Kasumi-1 (cell line): ENCODE measurements around the gene RNF220.
"Not testable (repeated sequence)": the region's sequence is repeated elsewhere in the genome, so short reads cannot be mapped to it uniquely, and the experiment has no call there.

ENCODE experiments used
- DNase-seq, 2 experiments: peaks; one replicate each; lab custom pipeline; 2025; lab: John Stamatoyannopoulos, UW

The RNF220 gene

GRCh38 chr1:44549510-44549909, 144.5 kb downstream of the RNF220 start:
- DNase-seq: no peak

- no peak for DNase-seq
Measured at GRCh38 chr1:44553127-44553758, 148.2 kb downstream of the RNF220 start.

- DNase-seq: no peak
Measured at GRCh38 chr1:44553771-44554170, 148.7 kb downstream of the RNF220 start.

- no peak for DNase-seq
Measured at GRCh38 chr1:44554706-44555105, 149.7 kb downstream of the RNF220 start.

- DNase-seq: no peak
Measured at GRCh38 chr1:44557778-44558177, 152.7 kb downstream of the RNF220 start.

GRCh38 chr1:44558883-44559282, 153.8 kb downstream of the RNF220 start:
- no peak for DNase-seq

- no peak for DNase-seq
Measured at GRCh38 chr1:44559330-44559729, 154.3 kb downstream of the RNF220 start.

- DNase-seq: no peak
Measured at GRCh38 chr1:44559913-44560312, 154.9 kb downstream of the RNF220 start.

GRCh38 chr1:44560696-44561095, 155.6 kb downstream of the RNF220 start:
- DNase-seq: not testable (repeated sequence)

GRCh38 chr1:44565259-44565750, 160.2 kb downstream of the RNF220 start:
- no peak for DNase-seq

GRCh38 chr1:44565833-44566232, 160.8 kb downstream of the RNF220 start:
- no peak for DNase-seq

GRCh38 chr1:44566281-44567046, 161.4 kb downstream of the RNF220 start:
- no peak for DNase-seq

GRCh38 chr1:44568128-44568900, 163.3 kb downstream of the RNF220 start:
- DNase-seq: no peak

- DNase-seq: no peak
Measured at GRCh38 chr1:44569491-44569890, 164.4 kb downstream of the RNF220 start.

- DNase-seq: peak; percentile 32 to 64
Measured at GRCh38 chr1:44571712-44572571, 166.9 kb downstream of the RNF220 start.

GRCh38 chr1:44572572-44572879, 167.5 kb downstream of the RNF220 start:
- no peak for DNase-seq

GRCh38 chr1:44575396-44575795, 170.3 kb downstream of the RNF220 start:
- no peak for DNase-seq

GRCh38 chr1:44576456-44577150, 171.5 kb downstream of the RNF220 start:
- DNase-seq: no peak

- DNase-seq: no peak
Measured at GRCh38 chr1:44581205-44581604, 176.2 kb downstream of the RNF220 start.

GRCh38 chr1:44584167-44584566, 179.1 kb downstream of the RNF220 start:
- DNase-seq: no peak

GRCh38 chr1:44585315-44585920, 180.4 kb downstream of the RNF220 start:
- no peak for DNase-seq
